Endothelial cell of umbilical vein (primary cell): ENCODE data around the gene SLF1. TPM values are rescaled to one million over a fixed set of nuclear protein-coding genes. Genes with fewer than 3 reads are reported as not detected.

Experiments
- BruUV-seq: library from RNA; stranded (reverse); fragments of 400-500 nt; replicated peaks from 2 replicates; lab custom pipeline; 2021; lab: Mats Ljungman, UMichigan
- CTCF ChIA-PET: fragments of 300-600, 350-600 bp; sonication (Branson Sonifier 250); formaldehyde crosslinking; loops from one replicate; lab custom pipeline; 2021; ENCODE audit warnings: antibody characterized with exemption, inconsistent platforms; lab: Charles Lee
- POLR2A ChIA-PET: fragments of 300-600, 350-600 bp; sonication (Branson Sonifier 250); formaldehyde crosslinking; loops from one replicate; lab custom pipeline; 2021; ENCODE audit warnings: antibody characterized with exemption, inconsistent platforms; lab: Charles Lee
- DNase-seq: peaks from one replicate; pipeline ENCODE4 v3.0.0-alpha.2; 2011; ENCODE audit warnings: low read depth, low spot score
- FAIRE-seq: peaks from 2 replicates; lab custom pipeline; 2011; peaks lifted over from hg19 to GRCh38; lab: Jason Lieb, UNC
- H2AFZ ChIP-seq: 2 replicates; pipeline ENCODE4 v1.6.0; 2012; ENCODE audit warnings: low read depth, low read length, control low read depth, inconsistent platforms
- H3K27ac ChIP-seq: 2 replicates; pipeline ENCODE4 v1.5.1; 2011; ENCODE audit warnings: low read depth, mild to moderate bottlenecking, control low read depth, low read length, moderate library complexity; ENCODE audit not compliant: insufficient read depth
- H3K27me3 ChIP-seq, 2 experiments: 2 replicates each; pipeline versions ENCODE4 v1.6.0 to v1.6.1; 2011; ENCODE audit warnings: low read length in 2 of 2, mixed read lengths in 1 of 2; ENCODE audit not compliant: control insufficient read depth in 2 of 2, insufficient read depth in 2 of 2
- H3K36me3 ChIP-seq, 2 experiments: 2 replicates in 1 of 2; 3 replicates in 1 of 2; pipeline ENCODE4 v1.5.1; 2011; ENCODE audit warnings: low read length in 2 of 2, mild to moderate bottlenecking in 1 of 2, moderate library complexity in 1 of 2; ENCODE audit not compliant: control insufficient read depth in 2 of 2, insufficient read depth in 2 of 2; ENCODE audit errors: extremely low read depth in 1 of 2
- H3K4me1 ChIP-seq: 3 replicates; pipeline ENCODE4 v1.5.1; 2011; ENCODE audit warnings: mild to moderate bottlenecking, low read length; ENCODE audit not compliant: control insufficient read depth, insufficient read depth; ENCODE audit errors: extremely low read depth
- H3K4me2 ChIP-seq: 2 replicates; pipeline ENCODE4 v1.6.1; 2011; ENCODE audit warnings: low read length, control low read depth, mixed read lengths; ENCODE audit not compliant: insufficient read depth
- H3K4me3 ChIP-seq, 3 experiments: fragments of 200-600 bp in 1 of 3; sonication (generic), shearing (Covaris generic) in 1 of 3; replicated peaks in 1 of 3; 2 replicates each; pipeline ENCODE4 v1.5.1; 2011 to 2016; ENCODE audit warnings: control low read depth in 3 of 3, low read length in 3 of 3, mild to moderate bottlenecking in 2 of 3, inconsistent platforms in 1 of 3, low read depth in 1 of 3, moderate library complexity in 1 of 3; ENCODE audit not compliant: insufficient read depth in 1 of 3
- H3K79me2 ChIP-seq: 2 replicates; pipeline ENCODE4 v1.6.0; 2012; ENCODE audit warnings: low read length, inconsistent platforms; ENCODE audit not compliant: control insufficient read depth, insufficient read depth
- H3K9ac ChIP-seq: replicated peaks from 2 replicates; pipeline ENCODE3; 2011; ENCODE audit warnings: low read length, control low read depth; ENCODE audit not compliant: insufficient read depth; ENCODE audit errors: extremely low read depth
- H3K9me1 ChIP-seq: replicated peaks from 3 replicates; pipeline ENCODE4 v1.6.0; 2011; ENCODE audit warnings: mild to moderate bottlenecking, low read length; ENCODE audit not compliant: control insufficient read depth, insufficient read depth; ENCODE audit errors: extremely low read depth
- H3K9me3 ChIP-seq: replicated peaks from 2 replicates; pipeline ENCODE4 v1.5.1; 2012; ENCODE audit warnings: low read length, inconsistent platforms; ENCODE audit not compliant: control insufficient read depth, insufficient read depth
- H4K20me1 ChIP-seq: replicated peaks from 2 replicates; pipeline ENCODE3; 2011; ENCODE audit warnings: mild to moderate bottlenecking, low read length; ENCODE audit not compliant: control insufficient read depth, insufficient read depth; ENCODE audit errors: extremely low read depth
- CTCF ChIP-seq, 2 donors: IDR thresholded peaks; 1 replicate in 1 of 2; 2 replicates in 1 of 2; pipeline ENCODE4 v1.5.1; 2011; ENCODE audit warnings: low read length in 2 of 2, mild to moderate bottlenecking in 2 of 2, moderate library complexity in 2 of 2, control low read depth in 1 of 2, inconsistent platforms in 1 of 2, low read depth in 1 of 2; ENCODE audit not compliant: insufficient read depth in 1 of 2; ENCODE audit errors: extremely low read depth in 1 of 2
- EZH2 ChIP-seq: IDR thresholded peaks from 2 replicates; pipeline ENCODE4 v1.6.1; 2012; ENCODE audit warnings: borderline replicate concordance, low read depth, mild to moderate bottlenecking, moderate library complexity, low read length, inconsistent platforms; ENCODE audit not compliant: severe bottlenecking
- FOS ChIP-seq: IDR thresholded peaks from 2 replicates; pipeline ENCODE4 v1.6.1; 2011; ENCODE audit warnings: mild to moderate bottlenecking, low read length, moderate library complexity, borderline replicate concordance; ENCODE audit not compliant: insufficient read depth
- GATA2 ChIP-seq: IDR thresholded peaks from 2 replicates; pipeline ENCODE4 v1.7.0; 2011; ENCODE audit warnings: low read depth, mild to moderate bottlenecking, moderate library complexity, mixed read lengths, low read length; ENCODE audit not compliant: insufficient read length, insufficient read depth
- JUN ChIP-seq: IDR thresholded peaks from 2 replicates; pipeline ENCODE4 v1.6.1; 2011; ENCODE audit warnings: borderline replicate concordance, low read depth; ENCODE audit not compliant: insufficient read length, insufficient read depth
- MAX ChIP-seq: IDR thresholded peaks from 2 replicates; pipeline ENCODE4 v1.6.1; 2011; ENCODE audit not compliant: insufficient read depth, insufficient read length
- MYC ChIP-seq: IDR thresholded peaks from one replicate; pipeline ENCODE4 v1.6.1; 2011; ENCODE audit warnings: mild to moderate bottlenecking, low read depth, low read length
- POLR2A ChIP-seq: IDR thresholded peaks from 2 replicates; pipeline ENCODE4 v1.6.1; 2012; ENCODE audit warnings: low read depth, mild to moderate bottlenecking, control low read depth, low read length
- POLR2AphosphoS5 ChIP-seq: IDR thresholded peaks from 2 replicates; pipeline ENCODE4 v1.6.1; 2012; ENCODE audit warnings: low read depth, mild to moderate bottlenecking, control low read depth, low read length, moderate library complexity; ENCODE audit not compliant: insufficient read depth
- dilution Hi-C: fragments of 300-500 bp; cut with MboI; formaldehyde crosslinking; loops from one replicate; pipeline ENCODE4 v1.15.0; 2019; ENCODE audit warnings: low sequenced_read_pairs; ENCODE audit not compliant: extremely low pct_ligation_motif_present
- intact Hi-C: fragments of 100-400 bp; cut with micrococcal nuclease; formaldehyde crosslinking; loops from one replicate; pipeline ENCODE4 v1.10.0; 2022
- polyA plus RNA-seq, 4 experiments: library from polyadenylated mRNA; depleted of rRNA in 3 of 4; stranded (reverse) in 3 of 4; unstranded in 1 of 4; fragments of >200 nt; gene quantifications; 2 replicates each; pipeline versions ENCODE4 v1.2.1 to v1.2.3, GENCODE V29; 2011 to 2012; ENCODE audit warnings: missing spikeins in 1 of 4
- total RNA-seq: library from RNA; stranded (reverse); gene quantifications from 2 replicates; pipeline ENCODE4 v1.2.3, GENCODE V29; 2021

SLF1 gene
- total and polyA plus RNA-seq, 2 donors (not counting 3 experiments of a cell fraction or from before 2014, with no cell fraction given): 1.4 to 8.5 TPM

- Histone ChIP-seq H3K79me2 (no peaks in the 10 kb centered on the region), H3K4me2 (no peak overlapping the region), H3K9me3 (no peaks in the 10 kb centered on the region), H4K20me1 (no peaks in the 10 kb centered on the region), H2AFZ (no peak overlapping the region), H3K36me3 (no peaks in the 10 kb centered on the region), H3K27ac (no peak overlapping the region), H3K27me3 (no peaks in the 10 kb centered on the region), H3K9me1 (no peaks in the 10 kb centered on the region), H3K9ac (no peak overlapping the region), H3K4me3 (no peak overlapping the region), H3K4me1 (peaks cover 5% of the 10 kb centered on the region)
- CTCF ChIA-PET: no interaction called here
- dilution Hi-C loops (no loop called here), intact Hi-C loops (no loop called here)
- no peak for TF ChIP-seq EZH2
- TF ChIP-seq JUN: no peak
- no peak for TF ChIP-seq MYC
- DNase-seq (peak; percentile 30), FAIRE-seq (no peak)
- no TSS peak for BruUV-seq
- POLR2A ChIA-PET: no interaction called here
These were observed 52.3 kb downstream of the SLF1 start for GRCh38 chr5:94670726-94671125.

GRCh38 chr5:94672746-94673145, 54.3 kb downstream of the SLF1 start:
- no TSS peak for BruUV-seq
- POLR2A ChIA-PET: no interaction called here
- intact Hi-C loops: no loop called here

More at GRCh38 chr5:94672746-94673145, 54.3 kb downstream of the SLF1 start:
- no peak overlapping the region for H3K4me2 ChIP-seq
- H3K36me3 ChIP-seq: no peaks in the 10 kb centered on the region
- no peaks in the 10 kb centered on the region for H3K27me3 ChIP-seq
- no peak overlapping the region for H3K4me3 ChIP-seq
- no peaks in the 10 kb centered on the region for H3K9me1 ChIP-seq
- H4K20me1 ChIP-seq: no peaks in the 10 kb centered on the region
- dilution Hi-C loops: no loop called here
- H2AFZ ChIP-seq: no peak overlapping the region
- no peaks in the 10 kb centered on the region for H3K9me3 ChIP-seq
- no peak for DNase-seq
- H3K79me2 ChIP-seq: no peaks in the 10 kb centered on the region
- CTCF ChIA-PET: no interaction called here
- peaks cover 5% of the 10 kb centered on the region for H3K4me1 ChIP-seq
- TF ChIP-seq JUN (no peak), MAX (no peak), MYC (no peak), FOS (no peak), POLR2A (no peak), CTCF (IDR thresholded peaks at IDR 0.05; ENCODE audit: extremely low read depth in 1 of 2, insufficient read depth in 1 of 2, low read depth in 1 of 2, low read length in 2 of 2) (no peak), POLR2AphosphoS5 (no peak), GATA2 (no peak), EZH2 (no peak)
- no peak for FAIRE-seq
- H3K27ac ChIP-seq: no peak overlapping the region
- no peak overlapping the region for H3K9ac ChIP-seq
